Measurements from ENCODE around the gene HIPK2. TPM values are rescaled to one million over a fixed set of nuclear protein-coding genes. Genes with fewer than 3 reads are reported as not detected.

HIPK2 gene
- total RNA-seq, 6 experiments from 2014 or later = 48.5 to 68.0 (median 59.6) TPM

- H3K27ac ChIP-seq = no peak overlapping the region
Measured at GRCh38 chr7:139669106-139670061, 108.4 kb downstream of the HIPK2 start.

DNA sequence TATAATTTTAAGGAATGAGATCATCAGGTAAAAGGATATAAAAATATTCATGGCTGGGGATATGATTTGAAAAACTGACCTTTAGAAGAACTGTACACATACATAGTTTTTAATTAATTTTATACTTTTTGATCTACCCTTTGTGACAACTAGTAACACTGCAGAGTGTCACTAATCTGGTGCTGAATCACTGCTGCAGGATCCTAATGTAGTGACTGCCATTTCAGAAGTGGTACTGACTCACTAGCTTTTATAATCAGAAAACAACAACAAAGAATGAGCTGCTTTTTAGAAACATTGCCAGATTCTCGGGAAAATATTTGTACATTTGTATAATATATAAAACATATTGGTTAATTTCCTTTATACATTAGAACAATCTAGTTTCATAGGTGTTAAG is 110.4 kb downstream of the HIPK2 start:
- no peaks in the 10 kb centered on the region for H3K36me3 ChIP-seq
- H3K4me1 ChIP-seq = peaks cover 0 to 34% (median 10%) of the 10 kb centered on the region in 4 donors
- TF ChIP-seq, protein P1, sequence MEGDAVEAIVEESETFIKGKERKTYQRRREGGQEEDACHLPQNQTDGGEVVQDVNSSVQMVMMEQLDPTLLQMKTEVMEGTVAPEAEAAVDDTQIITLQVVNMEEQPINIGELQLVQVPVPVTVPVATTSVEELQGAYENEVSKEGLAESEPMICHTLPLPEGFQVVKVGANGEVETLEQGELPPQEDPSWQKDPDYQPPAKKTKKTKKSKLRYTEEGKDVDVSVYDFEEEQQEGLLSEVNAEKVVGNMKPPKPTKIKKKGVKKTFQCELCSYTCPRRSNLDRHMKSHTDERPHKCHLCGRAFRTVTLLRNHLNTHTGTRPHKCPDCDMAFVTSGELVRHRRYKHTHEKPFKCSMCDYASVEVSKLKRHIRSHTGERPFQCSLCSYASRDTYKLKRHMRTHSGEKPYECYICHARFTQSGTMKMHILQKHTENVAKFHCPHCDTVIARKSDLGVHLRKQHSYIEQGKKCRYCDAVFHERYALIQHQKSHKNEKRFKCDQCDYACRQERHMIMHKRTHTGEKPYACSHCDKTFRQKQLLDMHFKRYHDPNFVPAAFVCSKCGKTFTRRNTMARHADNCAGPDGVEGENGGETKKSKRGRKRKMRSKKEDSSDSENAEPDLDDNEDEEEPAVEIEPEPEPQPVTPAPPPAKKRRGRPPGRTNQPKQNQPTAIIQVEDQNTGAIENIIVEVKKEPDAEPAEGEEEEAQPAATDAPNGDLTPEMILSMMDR (IDR thresholded peaks at IDR 0.05) = no peak
- no peak for TF ChIP-seq POLR2A (IDR thresholded peaks at IDR 0.05)

More at GRCh38 chr7:139669106-139670061, 108.4 kb downstream of the HIPK2 start:
- 67% methylated on average over 11 of the region's 11 CpGs for WGBS (ENCODE audit: insufficient coverage, low coverage, low lambda C conversion rate, missing lambda C conversion rate)
- no peak for DNase-seq
- H3K36me3 ChIP-seq = no peaks in the 10 kb centered on the region
- no peak for ATAC-seq
- H3K4me1 ChIP-seq = peaks cover 0 to 34% (median 8%) of the 10 kb centered on the region in 4 donors
- H3K27me3 ChIP-seq = no peaks in the 10 kb centered on the region
- TF ChIP-seq, protein P1 (IDR thresholded peaks at IDR 0.05) = no peak
- no peak for TF ChIP-seq POLR2A (IDR thresholded peaks at IDR 0.05)
- no peaks in the 10 kb centered on the region for H3K9me3 ChIP-seq
- intact Hi-C loops (cut with DNase I) = no loop called here
- no peak overlapping the region for H3K4me3 ChIP-seq

DNA sequence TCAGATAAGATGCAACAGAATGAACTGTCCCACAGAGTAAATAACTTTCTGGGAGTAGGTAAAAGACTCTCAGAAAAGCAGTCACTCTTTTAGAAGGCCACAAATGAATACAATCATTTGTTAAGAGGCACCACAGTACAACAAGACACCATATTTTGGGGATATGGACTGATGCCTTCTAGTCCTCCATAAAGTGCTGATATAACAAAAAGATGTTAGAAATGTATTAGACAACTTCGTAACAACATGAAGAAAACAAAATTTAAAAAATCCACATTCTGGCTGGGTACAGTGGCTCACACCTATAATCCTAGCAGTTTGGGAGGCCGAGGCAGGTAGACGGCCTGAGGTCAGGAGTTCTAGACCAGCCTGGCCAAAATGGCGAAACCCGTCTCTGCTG is 111.3 kb downstream of the HIPK2 start:
- intact Hi-C loops (cut with DNase I) = no loop called here
- Histone ChIP-seq H3K36me3 (no peaks in the 10 kb centered on the region), H3K4me3 (no peak overlapping the region), H3K27me3 (no peaks in the 10 kb centered on the region), H3K4me1 (peaks cover 0 to 40% (median 14%) of the 10 kb centered on the region in 4 donors), H3K9me3 (no peaks in the 10 kb centered on the region), H3K27ac (no peak overlapping the region)
- WGBS (ENCODE audit: insufficient coverage, low coverage, low lambda C conversion rate, missing lambda C conversion rate) = 97% methylated on average over 5 of the region's 5 CpGs
- DNase-seq (no peak), ATAC-seq (no peak)
- TF ChIP-seq, protein P1 (IDR thresholded peaks at IDR 0.05) = no peak
- no peak for TF ChIP-seq POLR2A (IDR thresholded peaks at IDR 0.05)

More for the DNA sequence above, 110.4 kb downstream of the HIPK2 start:
- Histone ChIP-seq H3K27ac (no peak overlapping the region), H3K27me3 (no peaks in the 10 kb centered on the region), H3K4me3 (no peak overlapping the region), H3K9me3 (no peaks in the 10 kb centered on the region)
- DNase-seq (no peak), ATAC-seq (no peak)
- intact Hi-C loops (cut with DNase I) = no loop called here
- 88% methylated on average over 1 of the region's 1 CpG for WGBS (ENCODE audit: insufficient coverage, low coverage, low lambda C conversion rate, missing lambda C conversion rate)

GRCh38 chr7:139664434-139664833 is 113.4 kb downstream of the HIPK2 start:
- ATAC-seq = no peak

More at GRCh38 chr7:139664434-139664833, 113.4 kb downstream of the HIPK2 start:
- H3K4me1 ChIP-seq = peaks cover 0 to 58% (median 25%) of the 10 kb centered on the region in 4 donors
- intact Hi-C loops (cut with DNase I) = no loop called here
- peak overlapping the region in 1 of 3 donors; percentile 20 for H3K27ac ChIP-seq
- no peaks in the 10 kb centered on the region for H3K9me3 ChIP-seq
- H3K4me3 ChIP-seq = no peak overlapping the region
- 70% methylated on average over 5 of the region's 6 CpGs for WGBS (ENCODE audit: insufficient coverage, low coverage, low lambda C conversion rate, missing lambda C conversion rate)
- H3K36me3 ChIP-seq = no peaks in the 10 kb centered on the region
- DNase-seq = no peak
- TF ChIP-seq, protein P1 (IDR thresholded peaks at IDR 0.05) = no peak
- no peak for TF ChIP-seq POLR2A (IDR thresholded peaks at IDR 0.05)
- H3K27me3 ChIP-seq = no peaks in the 10 kb centered on the region
